ENCODE data around the gene TTF2. TPM values are rescaled to one million over a fixed set of nuclear protein-coding genes. Genes with fewer than 3 reads are reported as not detected.

TTF2 gene
- polyA plus RNA-seq, 1 donor from 2014 or later, result 2.6 TPM

- Histone ChIP-seq H4K20me1 (ENCODE audit: insufficient read depth) (no peaks in the 10 kb centered on the region), H3K4me2 (ENCODE audit: low read length) (no peak overlapping the region), H3K27me3 (ENCODE audit: insufficient read depth, low read depth, low read length) (no peaks in the 10 kb centered on the region), H2AFZ (ENCODE audit: low read depth, low read length) (no peak overlapping the region), H3K79me2 (replicated peaks; ENCODE audit: insufficient read depth, low read length) (no peaks in the 10 kb centered on the region), H3K9me2 (ENCODE audit: insufficient read depth, low read length) (no peaks in the 10 kb centered on the region), H3K27ac (ENCODE audit: low read length) (no peak overlapping the region), H3F3A (ENCODE audit: insufficient read depth, low read length, poor library complexity, severe bottlenecking) (no peaks in the 10 kb centered on the region), H3K36me3 (ENCODE audit: insufficient read depth, low read length) (no peaks in the 10 kb centered on the region), H3K9me3 (ENCODE audit: low read length) (no peaks in the 10 kb centered on the region), H3K9ac (ENCODE audit: low read length) (no peak overlapping the region), H3K4me3 (ENCODE audit: low read length) (no peak overlapping the region)
- TF ChIP-seq EZH2 (IDR thresholded peaks at IDR 0.05; ENCODE audit: borderline replicate concordance, insufficient read depth, low read length, poor library complexity, severe bottlenecking) (no peak), TAF1 (IDR thresholded peaks at IDR 0.05; ENCODE audit: low read depth) (no peak), EP300 (conservative IDR thresholded peaks at IDR 0.05; ENCODE audit: poor library complexity, severe bottlenecking) (no peak), REST (IDR thresholded peaks at IDR 0.05; ENCODE audit: borderline replicate concordance) (no peak), RAD21 (conservative IDR thresholded peaks at IDR 0.05) (no peak), POLR2AphosphoS5 (IDR thresholded peaks at IDR 0.05) (no peak)
These were observed 56.1 kb downstream of the TTF2 start for GRCh38 chr1:117116090-117116783.

- TF ChIP-seq TAF1 (IDR thresholded peaks at IDR 0.05; ENCODE audit: low read depth), result no peak
- no peak for TF ChIP-seq EP300 (conservative IDR thresholded peaks at IDR 0.05; ENCODE audit: poor library complexity, severe bottlenecking)
- H3K9me2 ChIP-seq (ENCODE audit: insufficient read depth, low read length), result no peaks in the 10 kb centered on the region
- H3K36me3 ChIP-seq (ENCODE audit: insufficient read depth, low read length), result no peaks in the 10 kb centered on the region
- no peaks in the 10 kb centered on the region for H3K9me3 ChIP-seq (ENCODE audit: low read length)
- H3K9ac ChIP-seq (ENCODE audit: low read length), result no peak overlapping the region
- H2AFZ ChIP-seq (ENCODE audit: low read depth, low read length), result no peak overlapping the region
- H3K27me3 ChIP-seq (ENCODE audit: insufficient read depth, low read depth, low read length), result no peaks in the 10 kb centered on the region
- no peaks in the 10 kb centered on the region for H4K20me1 ChIP-seq (ENCODE audit: insufficient read depth)
- no peak overlapping the region for H3K27ac ChIP-seq (ENCODE audit: low read length)
- H3K79me2 ChIP-seq (replicated peaks; ENCODE audit: insufficient read depth, low read length), result no peaks in the 10 kb centered on the region
- no peak overlapping the region for H3K4me2 ChIP-seq (ENCODE audit: low read length)
- H3K4me3 ChIP-seq (ENCODE audit: low read length), result no peak overlapping the region
- H3F3A ChIP-seq (ENCODE audit: insufficient read depth, low read length, poor library complexity, severe bottlenecking), result no peaks in the 10 kb centered on the region
These were observed 56.6 kb downstream of the TTF2 start for GRCh38 chr1:117116784-117117130.

GRCh38 chr1:117117697-117118096 lies 57.6 kb downstream of the TTF2 start:
- H3K27ac ChIP-seq (ENCODE audit: low read length), result no peak overlapping the region
- no peak for TF ChIP-seq EP300 (conservative IDR thresholded peaks at IDR 0.05; ENCODE audit: poor library complexity, severe bottlenecking)
- no peak for TF ChIP-seq RAD21 (conservative IDR thresholded peaks at IDR 0.05)
- no peak for TF ChIP-seq CTCF (IDR thresholded peaks at IDR 0.05; ENCODE audit: poor library complexity, severe bottlenecking)
- TF ChIP-seq REST (IDR thresholded peaks at IDR 0.05; ENCODE audit: borderline replicate concordance), result no peak
- TF ChIP-seq TAF1 (IDR thresholded peaks at IDR 0.05; ENCODE audit: low read depth), result no peak
- no peak for TF ChIP-seq SMC3 (conservative IDR thresholded peaks at IDR 0.05; ENCODE audit: poor library complexity)
- no peak for TF ChIP-seq POLR2AphosphoS5 (IDR thresholded peaks at IDR 0.05)
- no peak for TF ChIP-seq MXI1 (conservative IDR thresholded peaks at IDR 0.05; ENCODE audit: poor library complexity, severe bottlenecking)
- TF ChIP-seq EZH2 (IDR thresholded peaks at IDR 0.05; ENCODE audit: borderline replicate concordance, insufficient read depth, low read length, poor library complexity, severe bottlenecking), result no peak
- no peaks in the 10 kb centered on the region for H3K36me3 ChIP-seq (ENCODE audit: insufficient read depth, low read length)

More at GRCh38 chr1:117117697-117118096, 57.6 kb downstream of the TTF2 start:
- no peaks in the 10 kb centered on the region for H4K20me1 ChIP-seq (ENCODE audit: insufficient read depth)
- no peak overlapping the region for H3K9ac ChIP-seq (ENCODE audit: low read length)
- H2AFZ ChIP-seq (ENCODE audit: low read depth, low read length), result no peak overlapping the region
- no peaks in the 10 kb centered on the region for H3K9me3 ChIP-seq (ENCODE audit: low read length)
- no peaks in the 10 kb centered on the region for H3K27me3 ChIP-seq (ENCODE audit: insufficient read depth, low read depth, low read length)
- no peaks in the 10 kb centered on the region for H3F3A ChIP-seq (ENCODE audit: insufficient read depth, low read length, poor library complexity, severe bottlenecking)
- H3K9me2 ChIP-seq (ENCODE audit: insufficient read depth, low read length), result no peaks in the 10 kb centered on the region
- no peak overlapping the region for H3K4me3 ChIP-seq (ENCODE audit: low read length)
- H3K79me2 ChIP-seq (replicated peaks; ENCODE audit: insufficient read depth, low read length), result no peaks in the 10 kb centered on the region
- H3K4me2 ChIP-seq (ENCODE audit: low read length), result no peak overlapping the region

Measured in neural cell (in vitro differentiated cells).